Mesodermal cell (in vitro differentiated cells): ENCODE measurements around the gene MAP1B.
"Not testable (repeated sequence)": the region's sequence is repeated elsewhere in the genome, so short reads cannot be mapped to it uniquely, and the experiment has no call there.

ENCODE experiments used
- H3K27ac ChIP-seq: 2 replicates; pipeline ENCODE4 v1.7.0; 2013; ENCODE audit warnings: mild to moderate bottlenecking, low read depth, low read length, moderate library complexity; ENCODE audit not compliant: severe bottlenecking
- H3K36me3 ChIP-seq: 2 replicates; pipeline ENCODE4 v1.7.1; 2013; ENCODE audit warnings: mild to moderate bottlenecking, low read length, moderate library complexity; ENCODE audit not compliant: control insufficient read depth, insufficient read depth
- H3K4me1 ChIP-seq: one replicate; pipeline ENCODE4 v1.7.1; 2013; ENCODE audit warnings: mild to moderate bottlenecking, low read length; ENCODE audit not compliant: insufficient read depth, control insufficient read depth, poor library complexity, severe bottlenecking
- H3K4me3 ChIP-seq: 2 replicates; pipeline ENCODE4 v1.7.0; 2013; ENCODE audit warnings: low read length, control low read depth, mild to moderate bottlenecking; ENCODE audit not compliant: insufficient read depth, poor library complexity, severe bottlenecking; ENCODE audit errors: extremely low read depth
- H3K9me3 ChIP-seq: 2 replicates; pipeline ENCODE4 v1.7.1; 2013; ENCODE audit warnings: mild to moderate bottlenecking, low read length, moderate library complexity; ENCODE audit not compliant: control insufficient read depth
- WGBS, 2 experiments: methylation state at CpG; one replicate each; pipeline ENCODE4 v1.1.5; 2013; ENCODE audit warnings: missing lambda C conversion rate in 2 of 2; ENCODE audit not compliant: insufficient coverage in 2 of 2; 5-methylcytosine and 5-hydroxymethylcytosine counted together

The MAP1B gene

DNA sequence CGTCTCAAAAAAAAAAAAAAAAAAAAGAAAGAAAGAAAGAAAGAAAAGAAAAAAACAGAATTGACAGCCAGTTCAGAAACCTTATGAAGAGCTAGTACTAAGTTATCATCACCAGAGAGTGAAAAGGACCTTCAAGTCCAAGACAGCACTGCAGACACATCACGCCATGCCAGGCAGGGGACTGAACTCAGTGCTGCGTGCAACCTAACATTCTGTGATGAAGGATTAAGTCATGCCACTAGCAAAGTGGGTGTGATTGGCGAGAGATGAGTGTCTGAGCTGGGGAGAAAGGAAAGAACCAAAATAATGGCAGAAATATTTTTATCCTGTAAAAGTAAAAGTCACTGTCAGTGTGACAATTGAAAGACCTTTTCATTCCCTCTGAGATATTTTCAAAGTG is 54.7 kb downstream of the MAP1B start:
- Histone ChIP-seq H3K4me1 (peaks cover 32% of the 10 kb centered on the region), H3K9me3 (no peaks in the 10 kb centered on the region), H3K27ac (no peak overlapping the region), H3K36me3 (peaks cover 65% of the 10 kb centered on the region), H3K4me3 (no peak overlapping the region)
- WGBS, 2 experiments: 100% methylated on average over 2 of the region's 4 CpGs

GRCh38 chr5:72163349-72163983 is 56.2 kb downstream of the MAP1B start:
- peaks cover 63% of the 10 kb centered on the region for H3K36me3 ChIP-seq
- no peaks in the 10 kb centered on the region for H3K9me3 ChIP-seq
- H3K4me1 ChIP-seq: peaks cover 34% of the 10 kb centered on the region
- WGBS, 2 experiments: 100% methylated on average over 1 to 2 of the region's 2 CpGs
- H3K27ac ChIP-seq: no peak overlapping the region
- H3K4me3 ChIP-seq: no peak overlapping the region

DNA sequence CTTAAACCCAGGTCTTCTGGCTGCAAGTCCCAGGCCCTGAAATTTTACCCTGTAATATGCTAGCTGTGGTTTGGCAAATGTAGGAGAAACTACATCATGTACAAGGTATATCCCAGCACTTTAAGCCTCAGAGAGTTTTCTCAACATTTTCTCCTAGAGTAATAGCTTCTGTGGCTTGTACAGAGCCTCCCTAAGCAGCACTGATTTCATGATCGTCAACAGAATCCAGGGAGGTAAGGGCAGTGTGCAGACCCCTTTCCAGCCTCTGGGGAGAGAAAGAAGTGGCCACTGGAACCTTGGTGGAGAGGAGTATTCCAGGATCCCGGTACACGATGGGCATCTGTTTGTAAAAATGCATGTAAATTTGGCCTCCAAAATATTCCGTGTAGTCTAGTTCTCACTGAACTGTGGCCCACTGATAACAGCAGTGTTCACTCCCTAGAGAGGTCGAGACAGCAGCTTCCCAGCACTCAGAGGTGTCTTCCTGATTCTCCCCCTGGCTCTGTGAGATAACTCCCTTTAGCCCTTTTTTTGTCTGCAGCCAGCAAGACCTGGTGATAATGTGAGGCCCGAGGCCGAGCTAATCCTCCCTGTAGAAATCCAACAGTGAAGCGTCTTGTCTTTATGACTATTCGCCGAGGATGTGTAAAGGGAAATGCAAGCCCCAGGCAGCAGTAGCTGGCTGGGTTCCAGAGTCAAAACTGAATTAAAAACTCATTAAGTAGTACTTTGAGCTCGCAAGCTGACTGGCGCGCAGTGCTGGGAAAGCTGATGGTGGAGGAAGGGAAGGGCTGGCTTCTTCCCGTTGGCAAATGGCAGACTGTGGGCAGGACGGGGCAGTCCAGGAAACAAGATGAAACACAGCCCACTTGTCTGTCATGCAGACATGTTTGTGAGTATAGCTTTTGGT is 59.0 kb downstream of the MAP1B start:
- Histone ChIP-seq H3K27ac (peak overlapping the region; percentile 74), H3K36me3 (peaks cover 78% of the 10 kb centered on the region), H3K4me1 (peaks cover 7% of the 10 kb centered on the region), H3K9me3 (no peaks in the 10 kb centered on the region), H3K4me3 (no peak overlapping the region)
- WGBS, 2 experiments: 66 to 67% methylated on average over 14 to 15 of the region's 15 CpGs

DNA sequence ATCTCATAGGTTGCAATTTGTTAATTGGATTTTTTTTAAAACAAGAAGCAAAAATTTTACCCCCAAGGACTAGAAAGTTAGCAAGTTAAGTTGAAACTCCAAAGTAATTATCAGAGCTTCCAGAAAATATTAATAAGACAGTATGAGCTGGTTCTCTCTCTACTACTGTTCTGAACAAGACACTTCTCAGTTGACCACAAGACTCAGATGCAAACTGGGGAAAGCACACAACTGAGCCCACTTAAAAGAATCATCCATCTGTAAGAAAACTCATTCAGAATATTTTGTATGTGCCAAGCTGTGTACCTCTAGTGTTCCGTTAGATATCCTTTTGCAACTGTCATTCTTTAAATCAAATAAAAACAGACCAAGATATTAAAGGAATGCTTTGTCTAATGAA is 60.0 kb downstream of the MAP1B start:
- peak overlapping the region; percentile 74 for H3K27ac ChIP-seq
- H3K4me3 ChIP-seq: no peak overlapping the region
- no CpG with 5 or more reads among the region's 1 CpG for WGBS, 2 experiments
- H3K4me1 ChIP-seq: peaks cover 7% of the 10 kb centered on the region
- H3K36me3 ChIP-seq: peaks cover 82% of the 10 kb centered on the region
- no peaks in the 10 kb centered on the region for H3K9me3 ChIP-seq

DNA sequence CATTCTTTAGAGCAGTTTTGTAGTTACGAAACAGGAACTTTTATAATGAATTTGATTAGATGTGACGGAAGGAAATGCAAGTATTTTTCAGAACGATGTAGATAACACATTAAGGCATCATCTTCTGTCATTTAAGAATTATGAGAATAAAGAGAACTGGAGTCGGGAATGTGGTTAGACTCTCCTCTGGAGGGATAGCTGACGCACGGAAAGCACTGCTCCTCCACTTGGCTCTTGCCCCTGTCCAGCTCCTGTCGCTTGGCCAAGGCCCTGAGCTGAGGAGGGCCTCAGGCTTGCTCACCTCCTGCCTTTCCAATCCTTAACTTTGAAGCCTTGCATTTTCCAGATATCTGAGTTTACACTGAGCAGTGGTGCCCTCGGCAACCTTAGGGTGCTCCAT is 60.5 kb downstream of the MAP1B start:
- Histone ChIP-seq H3K9me3 (no peaks in the 10 kb centered on the region), H3K36me3 (peaks cover 80% of the 10 kb centered on the region), H3K4me1 (peaks cover 7% of the 10 kb centered on the region), H3K4me3 (no peak overlapping the region), H3K27ac (no peak overlapping the region)
- 97 to 100% methylated on average over 4 to 7 of the region's 8 CpGs for WGBS, 2 experiments

- H3K4me1 ChIP-seq: peaks cover 7% of the 10 kb centered on the region
- no peaks in the 10 kb centered on the region for H3K9me3 ChIP-seq
- H3K27ac ChIP-seq: peak overlapping the region; percentile 2
- no peak overlapping the region for H3K4me3 ChIP-seq
- WGBS, 2 experiments: 70% methylated on average over 1 of the region's 2 CpGs; no CpG with 5 or more reads in 1 of the 2 experiments
- H3K36me3 ChIP-seq: peaks cover 79% of the 10 kb centered on the region
Measured at GRCh38 chr5:72170101-72170500, 62.8 kb downstream of the MAP1B start.

DNA sequence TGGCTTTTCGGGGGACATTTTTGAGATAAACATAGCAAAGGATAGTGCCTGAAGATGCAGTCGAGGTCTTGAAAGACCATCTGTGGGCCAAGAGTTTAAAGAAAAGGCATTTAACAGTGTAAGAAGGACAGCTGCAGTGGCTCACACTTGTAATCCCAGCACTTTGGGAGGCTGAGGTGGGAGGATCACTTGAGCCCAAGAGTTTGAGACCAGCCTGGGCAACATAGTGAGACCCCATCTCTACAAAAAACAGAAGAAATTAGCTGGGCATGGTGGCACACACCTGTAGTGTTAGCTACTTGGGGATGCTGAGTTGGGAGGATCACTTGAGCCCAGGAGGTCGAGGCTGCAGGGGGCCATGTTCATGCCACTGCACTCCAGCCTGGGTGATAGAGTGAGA is 63.9 kb downstream of the MAP1B start:
- WGBS, 2 experiments: 87 to 97% methylated on average over 2 to 3 of the region's 3 CpGs
- not testable (repeated sequence) for H3K4me3 ChIP-seq, H3K9me3 ChIP-seq, H3K4me1 ChIP-seq, H3K27ac ChIP-seq
- peaks cover 79% of the 10 kb centered on the region for H3K36me3 ChIP-seq

DNA sequence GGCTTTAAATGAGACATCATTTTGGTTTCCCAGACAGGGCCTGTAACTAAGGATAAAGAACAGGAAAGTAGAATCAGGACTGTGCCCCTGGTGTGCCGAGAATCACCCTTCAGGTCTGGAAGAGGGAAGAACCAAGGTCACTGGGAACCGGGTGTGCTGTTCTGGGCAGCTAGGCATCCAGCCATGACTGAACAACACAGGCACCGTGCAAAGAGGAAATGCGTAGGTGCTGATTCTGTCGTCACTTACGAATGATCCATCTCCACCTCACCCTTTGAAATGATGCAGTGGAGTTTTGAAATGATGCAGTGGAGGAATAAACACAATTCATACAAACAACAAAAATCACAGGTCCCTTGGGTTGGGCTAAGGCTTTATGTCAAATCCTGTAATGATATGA is 64.4 kb downstream of the MAP1B start:
- Histone ChIP-seq H3K4me3 (no peak overlapping the region), H3K9me3 (no peaks in the 10 kb centered on the region), H3K27ac (no peak overlapping the region), H3K36me3 (peaks cover 79% of the 10 kb centered on the region), H3K4me1 (peaks cover 2% of the 10 kb centered on the region)
- 88 to 94% methylated on average over 1 to 2 of the region's 6 CpGs for WGBS, 2 experiments

- 93 to 100% methylated on average over 3 to 4 of the region's 4 CpGs for WGBS, 2 experiments
- Histone ChIP-seq H3K4me1 (no peaks in the 10 kb centered on the region), H3K36me3 (peaks cover 90% of the 10 kb centered on the region), H3K4me3 (no peak overlapping the region), H3K9me3 (no peaks in the 10 kb centered on the region), H3K27ac (no peak overlapping the region)
Measured at GRCh38 chr5:72172786-72173185, 65.5 kb downstream of the MAP1B start.

GRCh38 chr5:72177538-72177937 is 70.3 kb downstream of the MAP1B start:
- Histone ChIP-seq H3K36me3 (peaks cover 75% of the 10 kb centered on the region), H3K27ac (no peak overlapping the region)

More at GRCh38 chr5:72177538-72177937, 70.3 kb downstream of the MAP1B start:
- H3K4me3 ChIP-seq: no peak overlapping the region
- no peaks in the 10 kb centered on the region for H3K9me3 ChIP-seq
- peaks cover 12% of the 10 kb centered on the region for H3K4me1 ChIP-seq
- no CpG with 5 or more reads among the region's 3 CpGs for WGBS, 2 experiments
